Amniotic stem cell (primary cell): Measurements from ENCODE around the gene DENND6A.
"Not testable (repeated sequence)": the region's sequence is repeated elsewhere in the genome, so short reads cannot be mapped to it uniquely, and the experiment has no call there.

Experiments used
- DNase-seq: peaks from one replicate; lab custom pipeline; 2025; lab: John Stamatoyannopoulos, UW

Gene DENND6A

DNA sequence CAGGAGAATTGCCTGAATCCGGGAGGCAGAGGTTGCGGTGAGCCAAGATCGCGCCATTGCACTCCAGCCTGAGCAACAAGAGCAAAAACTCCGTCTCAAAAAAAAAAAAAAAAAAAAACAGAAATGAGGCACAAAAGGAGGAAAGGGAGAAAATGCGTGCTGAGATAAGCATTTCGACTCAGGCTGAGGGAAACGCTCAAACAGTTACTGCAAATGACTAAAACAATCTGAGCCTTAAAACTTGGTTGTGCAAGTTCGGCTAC, 813 bp downstream of the DENND6A start:
- not testable (repeated sequence) for DNase-seq

DNA sequence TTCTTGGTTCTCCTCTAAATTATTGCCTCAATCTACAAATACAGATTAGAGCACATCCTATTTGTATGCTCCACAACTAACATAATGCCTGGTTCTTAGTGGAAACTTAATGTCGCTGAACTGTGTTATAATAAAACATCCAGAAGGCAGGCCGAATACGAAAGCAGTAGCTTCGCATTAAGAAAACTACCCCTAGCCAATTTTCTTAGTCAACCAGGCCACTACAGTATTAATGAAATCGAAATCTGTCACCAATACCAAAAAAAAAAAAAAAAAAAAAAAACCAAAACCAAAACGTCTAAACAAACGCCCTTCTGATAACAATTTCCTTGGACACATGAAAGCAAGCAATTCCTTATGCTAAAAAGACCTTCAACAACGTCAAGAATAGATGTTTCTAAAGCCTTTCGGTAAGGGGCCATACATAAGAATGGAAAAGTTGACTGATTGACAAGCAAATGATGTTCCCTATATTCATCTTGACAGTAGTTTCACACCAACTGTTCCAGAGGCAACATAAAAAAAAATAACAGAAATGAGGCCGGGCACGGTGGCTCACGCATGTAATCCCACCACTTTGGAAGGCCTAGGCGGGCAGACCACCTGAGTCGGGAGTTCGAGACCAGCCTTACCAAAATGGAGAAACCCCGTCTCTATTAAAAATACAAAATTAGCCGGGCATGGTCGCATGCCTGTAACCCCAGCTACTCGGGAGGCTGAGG, 1.3 kb downstream of the DENND6A start:
- no peak for DNase-seq

DNA sequence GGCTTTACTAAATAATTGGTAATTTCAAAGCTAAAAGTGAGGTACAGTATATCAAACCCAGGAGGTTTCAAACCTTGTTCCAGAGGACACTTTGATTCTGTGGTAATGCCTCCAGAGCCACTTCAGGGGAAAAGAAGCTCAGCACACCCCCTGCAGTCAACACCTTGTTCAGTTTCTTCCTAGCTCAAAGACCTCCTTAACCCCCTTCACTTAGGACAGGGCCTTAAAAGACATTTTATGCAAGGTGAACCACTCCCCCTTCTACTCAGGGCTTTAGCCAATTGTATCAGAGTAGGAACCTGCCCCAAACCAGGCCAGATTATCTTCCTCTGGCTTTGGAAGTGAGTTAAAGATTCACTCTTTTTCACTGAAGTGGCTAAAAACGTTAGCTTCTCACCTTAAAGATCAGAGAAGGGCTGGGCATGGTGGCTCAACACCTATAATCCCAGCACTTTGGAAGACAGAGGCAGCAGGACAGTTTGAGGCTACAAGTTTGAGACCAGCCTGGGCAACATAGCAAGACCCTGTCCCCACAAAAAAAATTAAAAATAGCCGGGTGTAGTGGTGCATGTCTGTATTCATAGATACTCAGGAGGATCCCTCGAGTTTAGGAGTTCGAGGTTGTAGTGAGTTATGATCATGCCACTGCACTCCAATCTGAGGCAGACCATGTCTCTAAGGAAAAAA, 3.4 kb downstream of the DENND6A start:
- no peak for DNase-seq

DNA sequence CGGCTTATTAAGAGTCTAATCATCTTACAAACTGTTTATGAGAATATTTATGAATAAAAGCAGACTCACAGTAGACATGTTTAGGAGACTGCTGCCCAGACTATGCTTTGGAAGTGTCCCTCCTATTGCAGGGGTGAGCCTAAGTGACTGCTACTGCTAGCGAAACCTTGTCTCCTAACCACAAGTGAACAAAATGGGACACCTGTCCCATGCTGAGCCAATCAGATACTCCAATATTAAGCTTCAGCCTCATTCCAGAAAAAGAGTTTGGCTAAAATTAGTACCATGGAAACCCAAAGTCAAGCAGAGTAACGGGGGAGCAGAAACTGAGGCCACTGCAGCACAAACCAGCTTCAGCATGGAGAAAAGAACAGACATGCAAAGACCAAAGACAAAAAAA, 4.6 kb downstream of the DENND6A start:
- no peak for DNase-seq

- DNase-seq, result no peak
These were observed 9.6 kb downstream of the DENND6A start for GRCh38 chr3:57683286-57683685.

- DNase-seq, result no peak
These were observed 10.6 kb downstream of the DENND6A start for GRCh38 chr3:57682284-57682683.

GRCh38 chr3:57681691-57682090, 11.2 kb downstream of the DENND6A start:
- no peak for DNase-seq

DNA sequence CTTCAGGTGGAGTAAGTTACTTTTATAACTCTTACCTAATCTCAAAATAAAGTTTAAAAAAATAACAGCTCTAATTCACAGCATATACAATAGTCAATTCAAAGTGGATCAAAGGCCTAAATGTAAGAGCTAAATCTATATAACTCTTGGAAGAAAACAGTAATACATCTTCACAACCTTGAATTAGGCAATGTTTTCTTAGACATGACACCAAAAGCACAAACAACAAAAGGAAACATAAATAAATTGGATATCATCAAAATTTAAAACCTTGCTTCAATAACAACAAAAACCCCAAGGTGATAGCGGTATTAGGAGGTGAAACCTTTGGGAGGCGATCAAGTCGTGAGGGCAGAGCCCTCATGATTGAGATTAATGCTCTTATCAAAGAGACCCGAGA, 12.8 kb downstream of the DENND6A start:
- DNase-seq, result no peak

GRCh38 chr3:57675530-57675929, 17.3 kb downstream of the DENND6A start:
- DNase-seq, result no peak

GRCh38 chr3:57673156-57673555, 19.7 kb downstream of the DENND6A start:
- no peak for DNase-seq

- no peak for DNase-seq
These were observed 22.3 kb downstream of the DENND6A start for GRCh38 chr3:57670543-57670942.

- no peak for DNase-seq
These were observed 31.5 kb downstream of the DENND6A start for GRCh38 chr3:57661404-57661803.

DNA sequence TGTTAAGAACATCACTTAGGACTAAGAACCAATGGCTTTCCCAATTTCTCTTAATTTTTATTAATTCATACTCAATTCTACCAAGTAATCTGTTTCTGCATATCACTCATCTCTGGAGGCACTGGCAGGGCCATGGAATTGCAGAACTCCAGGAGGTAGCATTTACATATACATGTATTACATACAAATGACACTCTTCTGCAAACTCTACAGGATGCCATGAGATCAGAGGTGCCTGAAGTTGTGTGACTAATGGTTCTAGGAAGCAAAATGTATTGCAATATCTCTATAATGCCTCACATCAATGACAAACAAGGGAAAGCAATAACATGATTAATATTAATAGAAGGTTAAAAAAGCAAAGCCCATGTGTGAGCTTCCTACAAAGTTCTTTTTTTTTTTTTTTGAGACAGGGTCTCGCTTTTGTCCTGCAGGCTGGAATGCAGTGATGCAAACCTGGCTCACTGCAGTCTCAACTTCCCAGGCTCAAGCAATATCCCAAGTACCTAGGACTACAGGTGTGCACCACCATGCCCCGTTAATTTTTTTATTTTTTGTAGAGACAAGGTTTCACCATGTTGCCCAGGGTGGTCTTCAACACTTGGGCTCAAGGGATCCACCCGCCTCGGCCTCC, 33.0 kb downstream of the DENND6A start:
- no peak for DNase-seq

DNA sequence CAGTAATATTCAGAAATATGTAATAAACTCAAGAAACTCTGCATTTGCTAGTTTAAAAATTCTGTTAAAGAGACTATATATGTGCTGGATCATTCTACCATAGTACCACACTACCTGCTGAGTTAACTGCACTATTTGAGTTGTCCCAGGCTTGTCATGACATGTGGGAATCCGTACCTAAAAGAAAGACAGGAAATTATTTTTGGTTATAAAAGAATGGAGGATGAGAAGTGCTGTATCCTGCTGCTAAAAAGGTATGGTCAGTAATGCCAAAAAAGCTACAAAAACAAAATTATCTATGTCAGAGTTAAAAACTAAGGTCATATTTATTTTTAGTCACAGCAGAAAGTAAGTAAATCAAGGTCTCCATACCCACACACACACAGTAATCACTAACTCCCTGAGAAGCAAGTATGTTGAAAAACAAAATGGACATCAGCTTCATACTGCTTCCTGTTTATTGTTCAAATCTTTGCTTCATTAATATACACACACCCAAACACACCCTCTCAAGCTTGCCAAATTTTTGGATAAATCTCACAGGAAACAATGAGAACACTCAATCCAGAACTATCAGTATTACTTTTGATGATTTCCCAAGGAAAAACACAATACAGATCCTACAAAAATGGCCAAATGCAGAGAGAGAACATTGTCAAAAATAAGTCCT, 33.7 kb downstream of the DENND6A start:
- no peak for DNase-seq

DNA sequence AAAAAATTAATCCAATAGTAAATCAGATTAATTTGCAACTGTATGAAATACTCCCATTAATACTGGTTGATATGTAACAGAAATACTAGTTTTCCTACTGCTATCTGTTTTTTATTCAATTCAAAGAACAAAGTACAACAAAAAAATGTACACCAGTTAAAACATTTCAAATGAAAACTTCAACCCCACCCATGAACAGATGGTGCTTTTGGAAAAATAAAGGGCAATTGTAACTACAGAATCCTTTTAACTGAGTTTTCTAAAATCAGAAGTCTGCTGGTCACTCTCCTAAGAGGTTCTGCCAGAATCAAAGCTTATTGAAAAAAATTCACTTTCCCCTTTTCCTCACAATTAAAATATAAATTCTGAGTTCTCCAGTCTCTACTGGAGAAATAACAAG, 34.3 kb downstream of the DENND6A start:
- DNase-seq, result no peak

DNA sequence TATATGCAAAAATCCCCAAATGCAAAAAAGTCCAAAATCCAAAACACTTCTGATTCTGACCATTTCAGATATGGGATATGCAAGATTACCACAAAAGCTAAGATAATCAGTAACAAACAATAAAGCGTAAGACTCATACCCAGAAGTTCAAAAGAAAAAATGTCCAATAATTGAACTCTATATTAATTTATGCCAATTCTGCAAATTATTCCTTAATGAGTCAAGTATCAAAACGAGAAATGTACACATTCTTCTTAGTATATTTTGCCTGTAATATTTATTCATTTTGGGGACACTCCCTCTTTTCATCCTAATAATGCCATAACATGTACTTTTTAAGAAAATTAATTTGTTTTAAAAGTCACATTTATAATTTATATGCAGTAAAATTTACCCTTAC, 37.1 kb downstream of the DENND6A start:
- DNase-seq, result no peak

GRCh38 chr3:57654267-57654666, 38.6 kb downstream of the DENND6A start:
- no peak for DNase-seq

- DNase-seq, result no peak
These were observed 40.7 kb downstream of the DENND6A start for GRCh38 chr3:57652203-57652602.

DNA sequence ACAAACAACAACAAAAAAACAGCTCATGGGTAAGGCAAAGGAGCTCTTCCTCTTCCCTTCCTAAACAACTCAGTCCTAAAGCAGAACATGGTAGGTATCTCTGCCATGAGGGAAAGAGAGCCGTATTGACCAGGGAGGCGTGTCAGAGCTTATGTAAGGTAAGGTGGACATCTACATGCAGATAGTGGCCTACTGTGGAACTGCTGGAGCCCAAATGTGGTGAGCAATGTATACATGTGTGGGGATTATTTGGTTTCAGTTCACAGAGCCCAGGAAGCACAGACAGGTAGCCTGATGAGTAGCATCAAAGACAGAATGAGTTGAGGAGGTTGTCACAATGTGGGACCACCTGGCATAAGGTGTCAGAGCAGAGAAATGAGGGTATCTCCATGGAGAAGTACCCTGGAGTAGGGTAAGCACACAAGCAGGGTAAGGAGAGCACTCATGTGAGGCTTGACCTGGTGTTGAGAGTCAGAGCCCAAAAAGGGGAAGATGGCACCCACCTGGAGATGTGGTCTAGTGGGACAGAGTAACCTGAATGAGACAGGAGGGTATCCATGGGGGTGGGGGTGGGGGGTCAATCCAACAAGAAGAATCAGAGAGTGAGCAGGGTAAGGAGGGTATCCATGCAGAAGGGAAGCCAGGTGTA, 45.5 kb downstream of the DENND6A start:
- no peak for DNase-seq

GRCh38 chr3:57646723-57647122, 46.2 kb downstream of the DENND6A start:
- no peak for DNase-seq

- no peak for DNase-seq
These were observed 48.1 kb downstream of the DENND6A start for GRCh38 chr3:57644740-57645139.

GRCh38 chr3:57637391-57637790, 55.5 kb downstream of the DENND6A start:
- no peak for DNase-seq

DNA sequence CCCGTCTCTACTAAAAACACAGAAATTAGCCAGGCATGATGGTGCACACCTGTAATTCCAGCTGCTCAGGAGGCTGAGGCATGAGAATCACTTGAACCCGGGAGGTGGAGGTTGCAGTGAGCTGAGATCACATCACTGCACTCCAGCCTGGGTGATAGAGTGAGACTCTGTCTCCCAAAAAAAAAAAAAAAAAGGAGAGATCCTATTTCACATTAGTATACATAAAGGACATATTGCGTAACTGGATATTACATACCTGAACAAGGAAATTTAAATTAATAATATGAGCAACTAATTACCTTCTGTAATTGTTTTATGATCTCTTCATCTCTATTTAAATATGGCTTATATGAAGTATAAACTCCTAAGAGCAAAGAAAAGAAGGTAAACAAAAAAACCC, 58.6 kb downstream of the DENND6A start:
- not testable (repeated sequence) for DNase-seq
